Liver (tissue), 9 donors: Measurements from ENCODE around the gene BAZ2B. TPM values are rescaled to one million over a fixed set of nuclear protein-coding genes. Genes with fewer than 3 reads are reported as not detected.

Experiments used
- DNase-seq: peaks from one replicate; pipeline ENCODE4 v3.0.0-alpha.2; 2017; ENCODE audit warnings: low spot score
- H3K27ac ChIP-seq, 2 donors: one replicate each; pipeline ENCODE4 v1.7.0; 2013; ENCODE audit warnings: inconsistent platforms in 2 of 2, low read length in 2 of 2, control low read depth in 1 of 2, low read depth in 1 of 2, mild to moderate bottlenecking in 1 of 2
- H3K27me3 ChIP-seq, 4 donors: one replicate each; pipeline versions ENCODE4 v1.6.1 to v1.7.0; 2013; ENCODE audit warnings: low read length in 3 of 4, inconsistent platforms in 1 of 4, mild to moderate bottlenecking in 1 of 4, moderate library complexity in 1 of 4; ENCODE audit not compliant: control insufficient read depth in 4 of 4, insufficient read depth in 4 of 4
- H3K36me3 ChIP-seq, 4 donors: one replicate each; pipeline versions ENCODE4 v1.6.1 to v1.7.0; 2013; ENCODE audit warnings: low read length in 3 of 4, mild to moderate bottlenecking in 3 of 4, low read depth in 1 of 4, moderate library complexity in 1 of 4; ENCODE audit not compliant: control insufficient read depth in 4 of 4, insufficient read depth in 3 of 4
- H3K4me1 ChIP-seq, 4 donors: one replicate each; pipeline versions ENCODE4 v1.6.1 to v1.7.0; 2013; ENCODE audit warnings: low read length in 3 of 4, mild to moderate bottlenecking in 3 of 4, moderate library complexity in 1 of 4; ENCODE audit not compliant: control insufficient read depth in 4 of 4, insufficient read depth in 4 of 4
- H3K4me3 ChIP-seq, 3 donors: one replicate each; pipeline versions ENCODE4 v1.6.1 to v1.7.0; 2013; ENCODE audit warnings: low read length in 3 of 3, control low read depth in 1 of 3, low read depth in 1 of 3, mild to moderate bottlenecking in 1 of 3
- H3K9ac ChIP-seq, 2 donors: one replicate each; pipeline ENCODE4 v1.7.0; 2013; ENCODE audit warnings: low read length in 2 of 2, mild to moderate bottlenecking in 2 of 2, moderate library complexity in 2 of 2, control low read depth in 1 of 2, low read depth in 1 of 2
- H3K9me3 ChIP-seq, 4 donors: one replicate each; pipeline versions ENCODE4 v1.6.1 to v1.7.0; 2013; ENCODE audit warnings: low read length in 3 of 4; ENCODE audit not compliant: control insufficient read depth in 4 of 4
- EGR1 ChIP-seq, 2 donors: IDR thresholded peaks; 2 replicates each; pipeline ENCODE4 v1.6.1; 2016 to 2018; ENCODE audit warnings: antibody characterized with exemption in 2 of 2, low read depth in 2 of 2
- FOXA1 ChIP-seq: IDR thresholded peaks from 2 replicates; pipeline ENCODE4 v1.6.1; 2016; ENCODE audit warnings: antibody characterized with exemption
- GABPA ChIP-seq, 2 donors: IDR thresholded peaks in 1 of 2; conservative IDR thresholded peaks in 1 of 2; 2 replicates each; pipeline ENCODE4 v1.6.1; 2016; ENCODE audit warnings: antibody characterized with exemption in 2 of 2, mild to moderate bottlenecking in 1 of 2, moderate library complexity in 1 of 2
- NR2F2 ChIP-seq: IDR thresholded peaks from 2 replicates; pipeline ENCODE4 v1.6.1; 2016; ENCODE audit warnings: antibody characterized with exemption
- RAD21 ChIP-seq, 2 donors: IDR thresholded peaks; 2 replicates each; pipeline ENCODE4 v1.6.1; 2016; ENCODE audit warnings: antibody characterized with exemption in 2 of 2, mild to moderate bottlenecking in 2 of 2
- RXRA ChIP-seq, 2 donors: IDR thresholded peaks; 2 replicates each; pipeline ENCODE4 v1.6.1; 2017 to 2018; ENCODE audit warnings: antibody characterized with exemption in 2 of 2, mild to moderate bottlenecking in 1 of 2
- SP1 ChIP-seq: IDR thresholded peaks from 2 replicates; pipeline ENCODE4 v1.6.1; 2018; ENCODE audit warnings: antibody characterized with exemption, mild to moderate bottlenecking
- TAF1 ChIP-seq: conservative IDR thresholded peaks from 2 replicates; pipeline ENCODE4 v1.6.1; 2016; ENCODE audit warnings: antibody characterized with exemption, mild to moderate bottlenecking
- WGBS: extraction: QIAGEN DNeasy Blood & Tissue Kit; methylation state at CpG from one replicate; pipeline ENCODE4 v1.1.7; 2013; 5-methylcytosine and 5-hydroxymethylcytosine counted together
- polyA plus RNA-seq, 2 donors: library from polyadenylated mRNA; stranded (reverse) in 1 of 2; unstranded in 1 of 2; fragments of 200-250 nt in 1 of 2; fragments of >200 nt in 1 of 2; fragmentation: Nextera tagmentation in 1 of 2; extraction: Ambion mirVana in 1 of 2; gene quantifications; one replicate each; pipeline versions ENCODE4 v1.2.1 to v1.2.3, GENCODE V29; 2013 to 2015
- total RNA-seq, 2 donors: library from RNA; depleted of rRNA; stranded (reverse); fragments of >200 nt; gene quantifications; one replicate each; pipeline ENCODE4 v1.2.3, GENCODE V29; 2014
- TF ChIP-seq, protein P1 (sequence below): fragments of 150-350 bp; IDR thresholded peaks from 2 replicates; pipeline ENCODE4 v1.5.1; 2017; ENCODE audit warnings: improper control_type of control experiment, low read depth, low read length; ENCODE audit not compliant: missing input control
- TF ChIP-seq, protein P2 (sequence below): IDR thresholded peaks from 2 replicates; pipeline ENCODE4 v1.6.1; 2016; ENCODE audit warnings: antibody characterized with exemption
- donor health status: healthy.
- donor health status: healthy.
- donor health status: healthy.
- donor health status: healthy.
- donor health status: healthy.

Gene BAZ2B
- total and polyA plus RNA-seq, 4 donors = 6.7 to 61.0 (median 24.9) TPM

DNA sequence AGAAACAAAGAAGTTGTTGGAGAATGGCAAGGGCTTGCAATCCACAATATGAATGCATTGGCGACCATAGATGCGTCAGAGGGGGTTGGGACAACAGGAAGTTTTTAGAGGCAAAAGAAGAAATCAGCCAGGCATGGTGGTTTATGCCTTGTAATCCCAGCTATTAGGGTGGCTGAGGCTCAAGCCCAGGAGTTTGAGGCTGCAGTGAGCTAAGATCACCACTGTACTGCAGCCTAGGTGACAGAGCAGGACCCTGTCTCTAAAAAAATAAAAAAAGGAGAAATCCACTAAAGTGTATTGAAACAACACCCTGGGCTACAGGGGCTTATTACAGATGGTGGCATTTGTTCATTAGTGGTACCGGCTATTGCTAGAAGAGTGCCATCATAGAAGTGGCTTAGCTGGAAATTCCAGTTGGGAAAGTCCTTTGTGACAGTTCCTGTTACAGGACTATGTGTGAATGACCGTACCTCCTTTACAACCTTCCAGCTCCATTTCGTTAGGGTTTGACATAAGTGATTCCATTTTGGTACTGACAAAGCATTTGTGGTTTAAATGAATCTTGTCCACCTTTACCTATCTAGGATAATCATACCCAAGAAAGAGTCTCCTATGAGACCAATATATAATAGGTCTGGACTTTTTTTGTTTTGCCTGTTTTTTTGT lies 319.2 kb downstream of the BAZ2B start:
- Histone ChIP-seq H3K9me3 (peaks cover 0 to 1% (median 0%) of the 10 kb centered on the region in 4 donors), H3K4me3 (no peak overlapping the region), H3K27ac (no peak overlapping the region), H3K4me1 (no peaks in the 10 kb centered on the region), H3K27me3 (no peaks in the 10 kb centered on the region), H3K36me3 (no peaks in the 10 kb centered on the region), H3K9ac (no peak overlapping the region)
- DNase-seq = no peak
- TF ChIP-seq, protein P1, sequence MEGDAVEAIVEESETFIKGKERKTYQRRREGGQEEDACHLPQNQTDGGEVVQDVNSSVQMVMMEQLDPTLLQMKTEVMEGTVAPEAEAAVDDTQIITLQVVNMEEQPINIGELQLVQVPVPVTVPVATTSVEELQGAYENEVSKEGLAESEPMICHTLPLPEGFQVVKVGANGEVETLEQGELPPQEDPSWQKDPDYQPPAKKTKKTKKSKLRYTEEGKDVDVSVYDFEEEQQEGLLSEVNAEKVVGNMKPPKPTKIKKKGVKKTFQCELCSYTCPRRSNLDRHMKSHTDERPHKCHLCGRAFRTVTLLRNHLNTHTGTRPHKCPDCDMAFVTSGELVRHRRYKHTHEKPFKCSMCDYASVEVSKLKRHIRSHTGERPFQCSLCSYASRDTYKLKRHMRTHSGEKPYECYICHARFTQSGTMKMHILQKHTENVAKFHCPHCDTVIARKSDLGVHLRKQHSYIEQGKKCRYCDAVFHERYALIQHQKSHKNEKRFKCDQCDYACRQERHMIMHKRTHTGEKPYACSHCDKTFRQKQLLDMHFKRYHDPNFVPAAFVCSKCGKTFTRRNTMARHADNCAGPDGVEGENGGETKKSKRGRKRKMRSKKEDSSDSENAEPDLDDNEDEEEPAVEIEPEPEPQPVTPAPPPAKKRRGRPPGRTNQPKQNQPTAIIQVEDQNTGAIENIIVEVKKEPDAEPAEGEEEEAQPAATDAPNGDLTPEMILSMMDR = no peak
- no peak for TF ChIP-seq TAF1
- no peak for TF ChIP-seq FOXA1
- TF ChIP-seq NR2F2 = no peak
- TF ChIP-seq RAD21 (IDR thresholded peaks at IDR 0.05) = no peak
- WGBS = 92% methylated on average over 5 of the region's 5 CpGs

DNA sequence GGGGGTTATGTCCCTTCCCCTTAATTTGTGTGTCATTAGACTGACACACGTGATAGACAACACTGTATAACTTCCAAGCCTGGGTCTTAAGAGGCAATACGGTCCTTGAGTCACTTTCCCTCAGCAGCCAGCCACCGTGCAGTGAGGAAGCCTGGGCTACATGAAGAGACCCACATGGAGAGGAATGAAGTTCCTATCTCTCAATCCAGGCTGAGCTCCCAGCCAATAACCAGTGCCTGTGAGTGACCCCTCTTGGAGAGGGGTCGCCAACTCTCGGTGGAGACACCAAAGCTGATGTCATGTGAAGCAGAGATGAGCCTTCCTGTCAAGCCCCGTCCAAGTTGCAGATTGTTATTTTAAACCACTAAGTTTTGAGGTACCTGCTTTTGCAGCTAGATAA lies 324.2 kb downstream of the BAZ2B start:
- no peaks in the 10 kb centered on the region for H3K4me1 ChIP-seq
- no peaks in the 10 kb centered on the region for H3K9me3 ChIP-seq
- no peaks in the 10 kb centered on the region for H3K27me3 ChIP-seq
- H3K9ac ChIP-seq = no peak overlapping the region
- H3K4me3 ChIP-seq = no peak overlapping the region
- DNase-seq = no peak
- no peak overlapping the region for H3K27ac ChIP-seq
- TF ChIP-seq, protein P2, sequence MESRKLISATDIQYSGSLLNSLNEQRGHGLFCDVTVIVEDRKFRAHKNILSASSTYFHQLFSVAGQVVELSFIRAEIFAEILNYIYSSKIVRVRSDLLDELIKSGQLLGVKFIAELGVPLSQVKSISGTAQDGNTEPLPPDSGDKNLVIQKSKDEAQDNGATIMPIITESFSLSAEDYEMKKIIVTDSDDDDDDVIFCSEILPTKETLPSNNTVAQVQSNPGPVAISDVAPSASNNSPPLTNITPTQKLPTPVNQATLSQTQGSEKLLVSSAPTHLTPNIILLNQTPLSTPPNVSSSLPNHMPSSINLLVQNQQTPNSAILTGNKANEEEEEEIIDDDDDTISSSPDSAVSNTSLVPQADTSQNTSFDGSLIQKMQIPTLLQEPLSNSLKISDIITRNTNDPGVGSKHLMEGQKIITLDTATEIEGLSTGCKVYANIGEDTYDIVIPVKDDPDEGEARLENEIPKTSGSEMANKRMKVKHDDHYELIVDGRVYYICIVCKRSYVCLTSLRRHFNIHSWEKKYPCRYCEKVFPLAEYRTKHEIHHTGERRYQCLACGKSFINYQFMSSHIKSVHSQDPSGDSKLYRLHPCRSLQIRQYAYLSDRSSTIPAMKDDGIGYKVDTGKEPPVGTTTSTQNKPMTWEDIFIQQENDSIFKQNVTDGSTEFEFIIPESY = no peak
- TF ChIP-seq RXRA (IDR thresholded peaks at IDR 0.05) (no peak), SP1 (no peak)
- 56% methylated on average over 6 of the region's 6 CpGs for WGBS
- no peaks in the 10 kb centered on the region for H3K36me3 ChIP-seq

DNA sequence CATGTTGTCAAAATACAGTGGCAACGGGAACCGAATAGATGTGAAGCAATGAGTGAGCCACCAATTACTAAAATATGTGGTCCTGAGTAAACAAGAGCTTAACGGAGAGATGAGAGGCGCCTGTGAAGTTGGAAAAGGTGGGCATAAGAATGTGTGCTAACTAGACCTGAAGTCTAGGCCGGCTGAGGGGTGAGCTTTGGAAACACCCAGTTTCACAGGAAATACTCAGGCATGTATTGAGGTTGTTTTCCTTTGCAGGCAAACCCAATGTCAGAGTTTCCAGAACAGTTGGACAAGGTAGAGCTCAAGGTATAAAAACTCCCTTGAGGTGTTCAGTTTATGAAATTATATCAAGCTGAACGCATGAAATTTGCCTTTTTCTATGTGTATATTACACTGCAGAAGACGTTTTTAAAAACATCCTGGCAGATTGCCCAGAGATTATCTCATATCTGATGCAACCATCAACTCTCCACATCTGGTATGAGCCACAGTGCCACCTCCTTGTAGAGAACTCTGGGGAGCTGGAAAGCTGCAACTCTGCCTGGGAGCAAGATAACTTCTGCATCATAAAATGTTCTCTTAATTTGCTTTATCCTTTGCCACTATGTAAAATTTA lies 325.9 kb downstream of the BAZ2B start:
- Histone ChIP-seq H3K27ac (no peak overlapping the region), H3K4me3 (no peak overlapping the region), H3K9me3 (no peaks in the 10 kb centered on the region), H3K27me3 (no peaks in the 10 kb centered on the region), H3K4me1 (peaks cover 2 to 7% (median 5%) of the 10 kb centered on the region in 4 donors), H3K9ac (no peak overlapping the region), H3K36me3 (no peaks in the 10 kb centered on the region)
- 67% methylated on average over 7 of the region's 7 CpGs for WGBS
- TF ChIP-seq, protein P2 = no peak
- TF ChIP-seq GABPA (IDR thresholded peaks at IDR 0.05 in 1 of 2, conservative IDR thresholded peaks at IDR 0.05 in 1 of 2) = no peak
- TF ChIP-seq RAD21 (IDR thresholded peaks at IDR 0.05) = no peak
- TF ChIP-seq EGR1 (IDR thresholded peaks at IDR 0.05; ENCODE audit: low read depth in 2 of 2) = no peak
- DNase-seq = no peak
